Stimulated activated naive CD8-positive, alpha-beta T cell treated with anti-CD3 and anti-CD28 coated beads, Interleukin-15, Interleukin-2, amounts not matched to agents 100 ng/mL and 50 ng/mL, for 24 hours (primary cell): Measurements from ENCODE around the gene TP73.

ENCODE experiments used
- H3K27ac Mint-ChIP-seq: one replicate; pipeline ENCODE4 v1.8.0; 2021; ENCODE audit warnings: mild to moderate bottlenecking, mixed read lengths
- H3K27me3 Mint-ChIP-seq: one replicate; pipeline ENCODE4 v1.8.0; 2021; ENCODE audit warnings: mixed read lengths
- H3K36me3 Mint-ChIP-seq: one replicate; pipeline ENCODE4 v1.8.0; 2021; ENCODE audit warnings: low read depth, mixed read lengths
- H3K4me1 Mint-ChIP-seq: one replicate; pipeline ENCODE4 v1.8.0; 2021; ENCODE audit warnings: low read depth, mixed read lengths
- H3K4me3 Mint-ChIP-seq: one replicate; pipeline ENCODE4 v1.8.0; 2021; ENCODE audit warnings: mild to moderate bottlenecking, mixed read lengths
- H3K9me3 Mint-ChIP-seq: one replicate; pipeline ENCODE4 v1.8.0; 2021; ENCODE audit warnings: mixed read lengths

TP73 gene

DNA sequence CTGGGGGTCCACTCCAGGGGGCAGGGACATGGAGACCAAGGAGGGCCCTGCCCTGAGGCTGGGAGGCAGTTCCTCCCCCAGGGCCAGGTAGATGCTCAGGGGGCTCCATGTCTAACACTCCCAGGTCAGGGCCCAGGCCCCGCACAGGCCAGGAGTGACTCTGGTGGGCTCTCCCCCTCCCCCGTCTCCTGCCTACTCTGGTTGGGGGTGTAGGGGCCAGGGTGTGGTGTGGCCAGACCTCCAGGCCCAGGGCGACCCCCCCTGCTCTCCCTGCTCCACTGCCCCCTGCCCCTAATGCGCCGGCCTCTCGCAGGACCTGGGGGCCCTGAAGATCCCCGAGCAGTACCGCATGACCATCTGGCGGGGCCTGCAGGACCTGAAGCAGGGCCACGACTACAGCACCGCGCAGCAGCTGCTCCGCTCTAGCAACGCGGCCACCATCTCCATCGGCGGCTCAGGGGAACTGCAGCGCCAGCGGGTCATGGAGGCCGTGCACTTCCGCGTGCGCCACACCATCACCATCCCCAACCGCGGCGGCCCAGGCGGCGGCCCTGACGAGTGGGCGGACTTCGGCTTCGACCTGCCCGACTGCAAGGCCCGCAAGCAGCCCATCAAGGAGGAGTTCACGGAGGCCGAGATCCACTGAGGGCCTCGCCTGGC, 80.2 kb downstream of the TP73 start:
- no peaks in the 10 kb centered on the region for H3K9me3 Mint-ChIP-seq

DNA sequence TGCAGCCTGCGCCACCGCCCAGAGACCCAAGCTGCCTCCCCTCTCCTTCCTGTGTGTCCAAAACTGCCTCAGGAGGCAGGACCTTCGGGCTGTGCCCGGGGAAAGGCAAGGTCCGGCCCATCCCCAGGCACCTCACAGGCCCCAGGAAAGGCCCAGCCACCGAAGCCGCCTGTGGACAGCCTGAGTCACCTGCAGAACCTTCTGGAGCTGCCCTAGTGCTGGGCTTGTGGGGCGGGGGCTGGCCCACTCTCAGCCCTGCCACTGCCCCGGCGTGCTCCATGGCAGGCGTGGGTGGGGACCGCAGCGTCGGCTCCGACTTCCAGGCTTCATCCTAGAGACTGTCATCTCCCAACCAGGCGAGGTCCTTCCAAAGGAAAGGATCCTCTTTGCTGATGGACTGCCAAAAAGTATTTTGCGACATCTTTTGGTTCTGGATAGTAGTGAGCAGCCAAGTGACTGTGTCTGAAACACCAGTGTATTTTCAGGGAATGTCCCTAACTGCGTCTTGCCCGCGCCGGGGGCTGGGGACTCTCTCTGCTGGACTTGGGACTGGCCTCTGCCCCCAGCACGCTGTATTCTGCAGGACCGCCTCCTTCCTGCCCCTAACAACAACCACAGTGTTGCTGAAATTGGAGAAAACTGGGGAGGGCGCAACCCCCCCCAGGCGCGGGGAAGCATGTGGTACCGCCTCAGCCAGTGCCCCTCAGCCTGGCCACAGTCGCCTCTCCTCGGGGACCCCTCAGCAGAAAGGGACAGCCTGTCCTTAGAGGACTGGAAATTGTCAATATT, 81.0 kb downstream of the TP73 start:
- Mint-ChIP-seq H3K4me1 (no peaks in the 10 kb centered on the region), H3K27me3 (no peaks in the 10 kb centered on the region), H3K36me3 (peaks cover 11% of the 10 kb centered on the region), H3K27ac (no peak overlapping the region), H3K4me3 (no peak overlapping the region), H3K9me3 (no peaks in the 10 kb centered on the region)

More for the DNA sequence above, 80.2 kb downstream of the TP73 start:
- H3K4me1 Mint-ChIP-seq = no peaks in the 10 kb centered on the region
- no peak overlapping the region for H3K4me3 Mint-ChIP-seq
- H3K36me3 Mint-ChIP-seq = peaks cover 11% of the 10 kb centered on the region
- no peak overlapping the region for H3K27ac Mint-ChIP-seq
- H3K27me3 Mint-ChIP-seq = no peaks in the 10 kb centered on the region

- H3K4me1 Mint-ChIP-seq = no peaks in the 10 kb centered on the region
- H3K4me3 Mint-ChIP-seq = no peak overlapping the region
- no peaks in the 10 kb centered on the region for H3K27me3 Mint-ChIP-seq
- peaks cover 11% of the 10 kb centered on the region for H3K36me3 Mint-ChIP-seq
- H3K27ac Mint-ChIP-seq = no peak overlapping the region
- H3K9me3 Mint-ChIP-seq = no peaks in the 10 kb centered on the region
These were observed 81.7 kb downstream of the TP73 start for GRCh38 chr1:3733883-3734589.

DNA sequence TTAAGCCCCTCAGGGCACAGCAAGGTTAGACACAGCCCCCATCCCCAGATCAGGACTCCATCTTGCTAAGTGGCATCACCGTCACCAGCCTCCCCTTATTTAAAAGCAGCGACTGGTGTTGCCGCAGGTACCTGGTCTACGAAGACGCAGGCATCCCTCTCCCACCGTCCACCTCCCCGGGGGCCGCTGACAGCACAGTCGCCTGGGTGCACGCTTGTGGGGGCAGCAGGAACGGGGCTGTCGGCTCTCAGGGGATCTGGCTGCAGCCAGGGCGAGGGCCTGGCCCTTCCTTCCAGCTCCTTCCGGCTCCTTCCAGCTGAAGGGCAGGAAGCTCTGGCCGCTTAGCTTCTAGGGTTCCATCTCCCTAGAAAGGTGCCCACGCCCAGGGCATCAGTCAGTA, 82.3 kb downstream of the TP73 start:
- Mint-ChIP-seq H3K36me3 (peaks cover 11% of the 10 kb centered on the region), H3K4me3 (no peak overlapping the region), H3K4me1 (no peaks in the 10 kb centered on the region), H3K9me3 (no peaks in the 10 kb centered on the region), H3K27me3 (no peaks in the 10 kb centered on the region), H3K27ac (no peak overlapping the region)

DNA sequence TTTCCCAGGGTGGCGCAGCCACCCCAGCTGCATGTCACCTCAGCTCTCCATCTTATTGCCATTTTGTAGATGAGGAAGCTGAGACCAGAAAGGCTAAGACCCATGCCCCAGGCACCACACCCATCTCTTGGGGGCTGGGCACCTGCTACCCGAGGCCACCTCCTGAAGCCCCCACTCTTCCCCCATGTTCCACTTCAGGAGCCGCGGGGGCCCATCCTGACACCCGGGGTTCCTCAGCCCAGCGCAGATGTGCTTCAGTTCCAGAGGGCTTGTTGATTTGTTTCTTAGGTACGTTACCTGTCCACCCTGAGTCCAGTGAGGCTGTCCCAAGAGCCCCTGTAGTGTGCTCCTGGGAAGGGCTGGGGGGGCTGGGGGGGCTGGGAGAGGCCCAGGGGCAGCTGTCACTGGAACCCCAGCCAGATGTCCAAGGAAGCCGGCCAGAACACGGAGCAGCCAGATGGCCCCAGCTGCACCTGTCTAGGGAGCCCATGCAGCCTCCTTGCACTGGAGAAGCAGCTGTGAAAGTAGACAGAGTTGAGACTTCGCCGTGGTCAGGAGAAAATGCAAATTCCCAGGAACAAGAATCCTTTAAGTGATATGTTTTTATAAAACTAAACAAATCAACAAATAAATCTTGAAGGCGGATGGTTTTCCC, 82.8 kb downstream of the TP73 start:
- Mint-ChIP-seq H3K4me3 (no peak overlapping the region), H3K9me3 (no peaks in the 10 kb centered on the region), H3K27ac (no peak overlapping the region), H3K27me3 (no peaks in the 10 kb centered on the region), H3K36me3 (peaks cover 11% of the 10 kb centered on the region), H3K4me1 (no peaks in the 10 kb centered on the region)

- Mint-ChIP-seq H3K36me3 (peaks cover 11% of the 10 kb centered on the region), H3K27me3 (no peaks in the 10 kb centered on the region), H3K9me3 (no peaks in the 10 kb centered on the region), H3K4me1 (no peaks in the 10 kb centered on the region), H3K4me3 (no peak overlapping the region), H3K27ac (no peak overlapping the region)
These were observed 83.4 kb downstream of the TP73 start for GRCh38 chr1:3735688-3736087.

- no peak overlapping the region for H3K4me3 Mint-ChIP-seq
- no peaks in the 10 kb centered on the region for H3K27me3 Mint-ChIP-seq
- H3K27ac Mint-ChIP-seq = no peak overlapping the region
- no peaks in the 10 kb centered on the region for H3K4me1 Mint-ChIP-seq
- peaks cover 11% of the 10 kb centered on the region for H3K36me3 Mint-ChIP-seq
- no peaks in the 10 kb centered on the region for H3K9me3 Mint-ChIP-seq
These were observed 83.8 kb downstream of the TP73 start for GRCh38 chr1:3736131-3736561.

DNA sequence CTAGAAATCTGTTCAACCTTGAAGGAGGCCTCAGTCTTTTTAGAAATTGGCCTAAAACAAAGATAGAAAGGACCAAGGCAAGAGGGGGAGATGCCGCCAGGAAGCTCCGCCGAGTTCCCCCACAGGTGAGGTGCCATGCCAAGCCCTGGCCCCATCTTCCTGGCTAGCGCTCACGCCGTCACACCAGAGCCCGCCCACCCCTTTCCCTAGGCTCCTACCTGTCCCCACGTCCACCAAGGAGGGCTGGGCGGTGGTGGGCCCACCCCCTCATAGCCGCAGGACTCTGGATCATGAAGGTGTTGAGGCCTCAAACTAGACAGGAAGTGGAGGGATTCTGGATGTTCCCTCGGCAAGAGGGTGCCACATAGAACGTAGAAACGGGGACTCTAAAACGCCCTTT, 84.4 kb downstream of the TP73 start:
- H3K27ac Mint-ChIP-seq = no peak overlapping the region
- no peaks in the 10 kb centered on the region for H3K27me3 Mint-ChIP-seq
- no peaks in the 10 kb centered on the region for H3K9me3 Mint-ChIP-seq
- H3K4me1 Mint-ChIP-seq = no peaks in the 10 kb centered on the region
- peaks cover 14% of the 10 kb centered on the region for H3K36me3 Mint-ChIP-seq
- no peak overlapping the region for H3K4me3 Mint-ChIP-seq

- Mint-ChIP-seq H3K27me3 (no peaks in the 10 kb centered on the region), H3K9me3 (no peaks in the 10 kb centered on the region), H3K27ac (no peak overlapping the region), H3K36me3 (peaks cover 25% of the 10 kb centered on the region), H3K4me3 (no peak overlapping the region), H3K4me1 (no peaks in the 10 kb centered on the region)
These were observed 86.6 kb downstream of the TP73 start for GRCh38 chr1:3738943-3739342.

DNA sequence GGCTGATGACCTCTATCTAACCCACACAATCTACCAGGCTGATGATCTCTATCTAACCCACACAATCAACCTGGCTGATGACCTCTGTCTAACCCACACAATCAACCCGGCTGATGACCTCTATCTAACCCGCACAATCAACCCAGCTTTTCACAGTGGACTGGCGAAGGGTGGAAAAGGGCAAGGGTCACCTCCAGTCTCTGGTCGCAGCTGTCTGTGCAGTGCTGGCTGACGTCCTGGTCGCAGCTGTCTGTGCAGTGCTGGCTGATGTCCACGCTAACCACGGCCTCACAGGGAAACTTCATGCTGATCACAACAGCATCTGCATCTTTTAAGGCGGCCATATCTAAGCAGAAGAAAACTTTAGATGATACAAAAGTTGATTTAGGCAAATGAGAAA, 87.7 kb downstream of the TP73 start:
- Mint-ChIP-seq H3K27ac (no peak overlapping the region), H3K27me3 (no peaks in the 10 kb centered on the region)

DNA sequence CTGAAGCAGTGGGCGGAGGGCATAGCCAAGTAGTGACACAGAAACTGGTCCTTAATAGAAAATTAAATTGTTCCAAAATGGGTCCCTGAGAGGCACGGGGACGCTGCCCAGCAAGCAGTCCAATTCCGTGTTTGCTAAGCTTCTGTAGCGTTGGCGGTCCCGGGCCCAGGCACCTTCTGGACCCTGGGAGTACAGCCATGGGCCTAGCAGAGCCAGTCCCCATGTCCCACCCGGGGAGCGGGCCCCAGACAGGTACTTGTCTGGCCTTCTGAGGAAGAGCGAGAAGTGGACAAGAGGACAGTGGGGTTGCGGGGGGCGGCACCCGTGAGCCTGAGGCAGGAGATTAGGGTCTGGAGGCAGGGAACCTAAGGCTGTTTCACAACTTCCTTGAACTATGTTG, 88.4 kb downstream of the TP73 start:
- H3K27ac Mint-ChIP-seq = no peak overlapping the region
- H3K4me1 Mint-ChIP-seq = peaks cover 2% of the 10 kb centered on the region
- H3K9me3 Mint-ChIP-seq = no peaks in the 10 kb centered on the region
- H3K36me3 Mint-ChIP-seq = peaks cover 25% of the 10 kb centered on the region
- no peaks in the 10 kb centered on the region for H3K27me3 Mint-ChIP-seq
- H3K4me3 Mint-ChIP-seq = no peak overlapping the region

More for the DNA sequence above, 87.7 kb downstream of the TP73 start:
- Mint-ChIP-seq H3K4me3 (no peak overlapping the region), H3K4me1 (no peaks in the 10 kb centered on the region), H3K9me3 (no peaks in the 10 kb centered on the region), H3K36me3 (peaks cover 25% of the 10 kb centered on the region)

GRCh38 chr1:3741566-3742438, 89.5 kb downstream of the TP73 start:
- Mint-ChIP-seq H3K36me3 (peaks cover 20% of the 10 kb centered on the region), H3K9me3 (no peaks in the 10 kb centered on the region), H3K27me3 (no peaks in the 10 kb centered on the region), H3K4me3 (no peak overlapping the region), H3K27ac (no peak overlapping the region), H3K4me1 (peaks cover 9% of the 10 kb centered on the region)

GRCh38 chr1:3742439-3743298, 90.4 kb downstream of the TP73 start:
- H3K4me3 Mint-ChIP-seq = no peak overlapping the region

More at GRCh38 chr1:3742439-3743298, 90.4 kb downstream of the TP73 start:
- H3K9me3 Mint-ChIP-seq = no peaks in the 10 kb centered on the region
- peaks cover 14% of the 10 kb centered on the region for H3K36me3 Mint-ChIP-seq
- H3K27me3 Mint-ChIP-seq = no peaks in the 10 kb centered on the region
- no peak overlapping the region for H3K27ac Mint-ChIP-seq
- H3K4me1 Mint-ChIP-seq = peaks cover 11% of the 10 kb centered on the region
